Erythroblast (primary cell): ENCODE measurements around the gene DGAT2.

Experiments
- GATA1 ChIP-seq: IDR thresholded peaks from 2 replicates; pipeline ENCODE4 v1.6.1; 2011; ENCODE audit warnings: low read depth, mild to moderate bottlenecking, control low read depth, low read length, moderate library complexity
- POLR2A ChIP-seq: IDR thresholded peaks from 2 replicates; pipeline ENCODE4 v1.6.1; 2011; ENCODE audit warnings: mild to moderate bottlenecking, low read length

GRCh38 chr11:75784506-75784905, 15.9 kb downstream of the DGAT2 start:
- TF ChIP-seq POLR2A (no peak), GATA1 (no peak)
